Measurements from ENCODE around the gene G6PC2.

Gene G6PC2

DNA sequence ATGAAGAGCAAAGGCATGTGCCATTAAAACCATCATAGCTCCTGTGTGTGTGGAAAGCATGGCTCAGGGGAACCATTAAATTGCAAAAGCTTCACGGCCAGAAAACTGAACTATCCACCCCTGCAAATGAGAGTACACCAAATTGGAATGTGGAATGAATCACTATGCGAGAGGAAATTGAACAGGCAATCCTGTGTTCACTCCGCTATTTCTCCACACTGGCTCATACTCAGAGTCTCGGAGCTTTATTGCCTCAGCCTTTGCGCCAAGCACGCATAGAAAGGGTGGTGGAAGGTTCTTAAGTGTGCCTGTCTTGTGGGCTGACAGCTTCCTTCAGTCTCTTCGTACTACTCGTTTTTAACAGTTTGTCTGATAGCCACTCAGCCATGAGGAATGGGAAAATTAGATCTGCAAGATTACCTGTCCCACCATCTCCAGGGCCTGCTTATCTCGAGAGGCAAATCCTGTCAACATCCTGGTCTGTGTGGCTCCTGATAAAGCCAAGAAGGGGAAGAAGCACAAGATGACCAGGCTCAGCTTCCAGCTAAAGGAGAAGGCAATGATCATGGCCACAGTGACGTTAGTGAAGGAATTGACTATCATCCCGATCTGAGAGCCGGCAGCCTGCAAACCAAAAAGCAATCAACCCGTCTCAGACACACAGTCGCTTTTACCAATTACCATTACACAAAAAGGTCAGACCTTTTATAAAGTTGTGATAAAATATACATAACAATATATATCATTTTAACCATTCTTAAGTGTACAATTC is 34.9 kb downstream of the G6PC2 start:
- Histone ChIP-seq H3K18ac (ENCODE audit: low read length) (no peak overlapping the region), H2AK5ac (ENCODE audit: low read length) (no peak overlapping the region), H4K8ac (ENCODE audit: low read depth, low read length) (no peak overlapping the region), H3K27ac (ENCODE audit: low read depth, low read length) (no peak overlapping the region), H3K79me2 (ENCODE audit: control insufficient read depth, insufficient read depth, low read length, poor library complexity) (no peaks in the 10 kb centered on the region), H2BK5ac (ENCODE audit: low read depth, low read length, poor library complexity) (no peak overlapping the region), H3K9me3 (ENCODE audit: insufficient read depth, low read depth, low read length) (peaks cover 1% of the 10 kb centered on the region), H3K4ac (ENCODE audit: low read depth, low read length) (no peak overlapping the region), H3K9ac (ENCODE audit: low read length) (no peak overlapping the region), H2BK12ac (ENCODE audit: low read length) (no peak overlapping the region), H3K79me1 (ENCODE audit: low read length) (no peaks in the 10 kb centered on the region), H4K12ac (ENCODE audit: low read depth, low read length) (no peak overlapping the region), H2AFZ (ENCODE audit: insufficient read depth, low read length, poor library complexity) (no peak overlapping the region), H3K14ac (ENCODE audit: low read length) (no peak overlapping the region), H3K36me3 (ENCODE audit: control insufficient read depth in 1 of 2, insufficient read depth in 2 of 2, low read length in 2 of 2) (no peaks in the 10 kb centered on the region), H3K4me2 (ENCODE audit: low read length) (no peak overlapping the region), H3K4me3 (ENCODE audit: low read depth, low read length) (no peak overlapping the region), H3K23ac (ENCODE audit: low read length) (no peak overlapping the region), H3K4me1 (ENCODE audit: control insufficient read depth in 1 of 2, insufficient read depth in 2 of 2, low read length in 2 of 2) (no peaks in the 10 kb centered on the region), H3K27me3 (ENCODE audit: insufficient read depth, low read length) (no peaks in the 10 kb centered on the region), H2BK120ac (ENCODE audit: insufficient read depth, low read length, poor library complexity) (no peak overlapping the region), H4K91ac (ENCODE audit: low read depth, low read length) (no peak overlapping the region)
- DNase-seq, result peak; percentile 63 to 67
- no CpG with 5 or more reads among the region's 14 CpGs for WGBS (ENCODE audit: extremely low coverage, insufficient coverage, insufficient read length)

DNA sequence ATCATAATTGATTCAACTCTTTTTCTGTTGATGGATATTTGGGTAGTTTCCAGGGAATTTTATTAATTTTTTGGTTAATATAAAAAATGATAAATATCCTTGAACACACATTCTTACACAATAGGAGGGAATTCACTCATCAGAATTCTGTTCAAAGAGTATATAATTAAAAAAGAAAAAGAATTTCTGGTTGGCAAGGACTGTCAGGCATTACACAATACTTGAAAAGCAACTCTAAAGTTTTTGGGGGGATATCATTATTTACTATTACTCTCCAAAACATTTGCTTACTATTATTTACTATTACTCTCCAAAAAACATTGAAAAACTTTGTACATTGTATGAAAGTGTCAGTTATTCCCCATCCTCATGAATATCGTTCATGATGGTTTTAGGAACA is 38.0 kb downstream of the G6PC2 start:
- H3K4me2 ChIP-seq (ENCODE audit: low read length), result no peak overlapping the region
- no peak overlapping the region for H3K14ac ChIP-seq (ENCODE audit: low read length)
- H3K4me3 ChIP-seq (ENCODE audit: low read depth, low read length), result no peak overlapping the region
- no peak for DNase-seq
- H4K8ac ChIP-seq (ENCODE audit: low read depth, low read length), result no peak overlapping the region
- no peak overlapping the region for H3K27ac ChIP-seq (ENCODE audit: low read depth, low read length)
- no CpG with 5 or more reads among the region's 1 CpG for WGBS (ENCODE audit: extremely low coverage, insufficient coverage, insufficient read length)
- H3K9ac ChIP-seq (ENCODE audit: low read length), result no peak overlapping the region
- no peak overlapping the region for H4K12ac ChIP-seq (ENCODE audit: low read depth, low read length)
- no peak overlapping the region for H2AFZ ChIP-seq (ENCODE audit: insufficient read depth, low read length, poor library complexity)
- H2AK5ac ChIP-seq (ENCODE audit: low read length), result no peak overlapping the region
- no peaks in the 10 kb centered on the region for H3K27me3 ChIP-seq (ENCODE audit: insufficient read depth, low read length)
- H3K4ac ChIP-seq (ENCODE audit: low read depth, low read length), result no peak overlapping the region
- no peaks in the 10 kb centered on the region for H3K4me1 ChIP-seq (ENCODE audit: control insufficient read depth in 1 of 2, insufficient read depth in 2 of 2, low read length in 2 of 2)
- H3K79me2 ChIP-seq (ENCODE audit: control insufficient read depth, insufficient read depth, low read length, poor library complexity), result no peaks in the 10 kb centered on the region
- no peak overlapping the region for H2BK120ac ChIP-seq (ENCODE audit: insufficient read depth, low read length, poor library complexity)
- no peak overlapping the region for H4K91ac ChIP-seq (ENCODE audit: low read depth, low read length)
- H3K36me3 ChIP-seq (ENCODE audit: control insufficient read depth in 1 of 2, insufficient read depth in 2 of 2, low read length in 2 of 2), result no peaks in the 10 kb centered on the region
- H3K79me1 ChIP-seq (ENCODE audit: low read length), result no peaks in the 10 kb centered on the region
- no peak overlapping the region for H3K18ac ChIP-seq (ENCODE audit: low read length)
- H3K9me3 ChIP-seq (ENCODE audit: insufficient read depth, low read depth, low read length), result peaks cover 1% of the 10 kb centered on the region
- no peak overlapping the region for H2BK5ac ChIP-seq (ENCODE audit: low read depth, low read length, poor library complexity)
- H2BK12ac ChIP-seq (ENCODE audit: low read length), result no peak overlapping the region
- no peak overlapping the region for H3K23ac ChIP-seq (ENCODE audit: low read length)

DNA sequence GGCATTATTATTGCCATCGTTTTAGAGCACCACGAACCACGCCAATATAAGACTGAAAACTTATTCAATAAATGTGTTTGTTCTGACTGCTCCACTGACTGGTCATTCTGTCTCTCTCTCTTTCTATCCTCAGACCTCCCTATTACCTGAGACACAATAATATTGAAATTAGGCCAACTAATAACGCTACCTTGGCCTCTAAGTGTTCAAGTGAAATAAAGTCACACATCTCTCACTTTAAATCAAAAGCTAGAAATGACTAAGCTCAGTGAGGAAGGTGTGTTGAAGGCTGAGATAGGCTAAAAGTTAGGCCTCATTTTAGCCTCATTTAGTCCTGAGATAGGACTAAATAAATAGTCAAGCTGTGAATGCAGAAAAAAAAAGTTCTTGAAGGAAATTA is 38.8 kb downstream of the G6PC2 start:
- H3K9me3 ChIP-seq (ENCODE audit: insufficient read depth, low read depth, low read length), result peaks cover 1% of the 10 kb centered on the region
- H2AFZ ChIP-seq (ENCODE audit: insufficient read depth, low read length, poor library complexity), result no peak overlapping the region
- no peak for DNase-seq
- no peak overlapping the region for H3K18ac ChIP-seq (ENCODE audit: low read length)
- no peaks in the 10 kb centered on the region for H3K4me1 ChIP-seq (ENCODE audit: control insufficient read depth in 1 of 2, insufficient read depth in 2 of 2, low read length in 2 of 2)
- no peak overlapping the region for H3K4ac ChIP-seq (ENCODE audit: low read depth, low read length)
- no peak overlapping the region for H3K4me2 ChIP-seq (ENCODE audit: low read length)
- no peak overlapping the region for H3K14ac ChIP-seq (ENCODE audit: low read length)
- H3K9ac ChIP-seq (ENCODE audit: low read length), result no peak overlapping the region
- no peak overlapping the region for H2BK5ac ChIP-seq (ENCODE audit: low read depth, low read length, poor library complexity)
- H4K12ac ChIP-seq (ENCODE audit: low read depth, low read length), result no peak overlapping the region
- no peak overlapping the region for H3K4me3 ChIP-seq (ENCODE audit: low read depth, low read length)
- H3K27ac ChIP-seq (ENCODE audit: low read depth, low read length), result no peak overlapping the region
- H3K27me3 ChIP-seq (ENCODE audit: insufficient read depth, low read length), result no peaks in the 10 kb centered on the region
- H4K91ac ChIP-seq (ENCODE audit: low read depth, low read length), result no peak overlapping the region
- no peak overlapping the region for H2BK120ac ChIP-seq (ENCODE audit: insufficient read depth, low read length, poor library complexity)
- H2BK12ac ChIP-seq (ENCODE audit: low read length), result no peak overlapping the region
- no peaks in the 10 kb centered on the region for H3K79me2 ChIP-seq (ENCODE audit: control insufficient read depth, insufficient read depth, low read length, poor library complexity)
- no peak overlapping the region for H2AK5ac ChIP-seq (ENCODE audit: low read length)
- H3K36me3 ChIP-seq (ENCODE audit: control insufficient read depth in 1 of 2, insufficient read depth in 2 of 2, low read length in 2 of 2), result no peaks in the 10 kb centered on the region
- WGBS (ENCODE audit: extremely low coverage, insufficient coverage, insufficient read length), result no CpG with 5 or more reads among the region's 4 CpGs
- H4K8ac ChIP-seq (ENCODE audit: low read depth, low read length), result no peak overlapping the region
- no peaks in the 10 kb centered on the region for H3K79me1 ChIP-seq (ENCODE audit: low read length)
- H3K23ac ChIP-seq (ENCODE audit: low read length), result no peak overlapping the region

DNA sequence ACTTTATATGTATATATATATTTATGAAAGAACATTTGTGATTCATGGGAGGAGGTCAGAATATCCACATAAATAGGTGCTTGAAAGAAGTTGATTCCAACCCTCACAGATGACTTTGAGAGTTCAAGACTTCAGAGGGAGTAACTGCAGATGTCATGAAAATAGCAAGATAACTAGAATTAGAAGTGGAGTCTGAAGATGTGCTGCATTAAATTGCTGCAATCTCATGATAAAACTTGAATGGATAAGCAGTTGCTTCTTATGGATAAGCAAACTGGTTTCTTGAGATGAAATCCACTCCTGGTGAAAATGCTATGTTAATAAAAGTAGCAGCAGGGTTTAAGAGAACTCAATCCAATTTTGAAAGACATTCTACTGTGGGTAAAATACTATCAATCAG is 40.2 kb downstream of the G6PC2 start:
- no peaks in the 10 kb centered on the region for H3K79me1 ChIP-seq (ENCODE audit: low read length)
- H3K4me1 ChIP-seq (ENCODE audit: control insufficient read depth in 1 of 2, insufficient read depth in 2 of 2, low read length in 2 of 2), result no peaks in the 10 kb centered on the region
- H2AK5ac ChIP-seq (ENCODE audit: low read length), result no peak overlapping the region
- no peak overlapping the region for H3K4ac ChIP-seq (ENCODE audit: low read depth, low read length)
- H2AFZ ChIP-seq (ENCODE audit: insufficient read depth, low read length, poor library complexity), result no peak overlapping the region
- H3K23ac ChIP-seq (ENCODE audit: low read length), result no peak overlapping the region
- H3K9me3 ChIP-seq (ENCODE audit: insufficient read depth, low read depth, low read length), result no peaks in the 10 kb centered on the region
- H3K79me2 ChIP-seq (ENCODE audit: control insufficient read depth, insufficient read depth, low read length, poor library complexity), result no peaks in the 10 kb centered on the region
- no peak for DNase-seq
- H2BK12ac ChIP-seq (ENCODE audit: low read length), result no peak overlapping the region
- no peak overlapping the region for H2BK5ac ChIP-seq (ENCODE audit: low read depth, low read length, poor library complexity)
- H3K36me3 ChIP-seq (ENCODE audit: control insufficient read depth in 1 of 2, insufficient read depth in 2 of 2, low read length in 2 of 2), result no peaks in the 10 kb centered on the region
- no peak overlapping the region for H3K18ac ChIP-seq (ENCODE audit: low read length)
- no peaks in the 10 kb centered on the region for H3K27me3 ChIP-seq (ENCODE audit: insufficient read depth, low read length)
- no peak overlapping the region for H2BK120ac ChIP-seq (ENCODE audit: insufficient read depth, low read length, poor library complexity)
- H3K4me2 ChIP-seq (ENCODE audit: low read length), result no peak overlapping the region
- no peak overlapping the region for H3K9ac ChIP-seq (ENCODE audit: low read length)
- H3K4me3 ChIP-seq (ENCODE audit: low read depth, low read length), result no peak overlapping the region
- H4K8ac ChIP-seq (ENCODE audit: low read depth, low read length), result no peak overlapping the region
- H3K27ac ChIP-seq (ENCODE audit: low read depth, low read length), result no peak overlapping the region
- H3K14ac ChIP-seq (ENCODE audit: low read length), result no peak overlapping the region
- H4K91ac ChIP-seq (ENCODE audit: low read depth, low read length), result no peak overlapping the region
- H4K12ac ChIP-seq (ENCODE audit: low read depth, low read length), result no peak overlapping the region
